ENCODE results near the gene ACMSD.

The ACMSD gene

DNA sequence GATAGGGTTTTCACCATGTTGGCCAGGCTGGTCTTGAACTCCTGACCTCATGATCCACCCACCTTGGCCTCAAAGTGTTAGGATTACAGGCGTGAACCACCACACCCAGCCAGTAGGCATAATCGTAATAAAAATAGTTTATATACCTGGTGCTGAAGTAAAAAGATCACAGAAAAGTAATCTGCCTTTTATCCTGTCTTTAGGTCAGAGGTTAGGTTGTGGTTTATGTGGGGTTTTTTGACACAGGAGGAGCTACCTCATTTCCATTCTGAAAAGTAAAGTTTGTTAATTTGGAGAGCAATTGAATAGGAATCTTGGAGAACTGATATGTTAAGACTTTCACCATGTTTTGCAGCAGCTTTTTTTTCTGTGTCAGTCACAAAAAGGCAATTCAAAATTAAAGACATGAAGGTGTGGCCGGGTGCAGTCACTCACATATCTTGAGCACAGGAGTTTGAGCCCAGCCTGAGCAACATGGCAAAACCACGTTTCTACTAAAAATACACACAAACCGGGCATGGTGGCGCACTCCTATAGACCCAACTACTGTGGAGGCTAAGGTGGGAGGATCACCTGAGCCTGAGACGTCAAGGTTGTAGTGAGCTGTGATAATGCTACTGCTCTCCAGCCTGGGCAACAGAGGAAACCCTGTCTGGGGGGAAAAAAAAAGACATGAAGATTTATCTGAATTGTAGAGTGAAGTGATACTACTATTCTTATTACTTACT is 111.7 kb downstream of the ACMSD start:
- no peak for DNase-seq (ENCODE audit: low read depth in 2 of 2)

DNA sequence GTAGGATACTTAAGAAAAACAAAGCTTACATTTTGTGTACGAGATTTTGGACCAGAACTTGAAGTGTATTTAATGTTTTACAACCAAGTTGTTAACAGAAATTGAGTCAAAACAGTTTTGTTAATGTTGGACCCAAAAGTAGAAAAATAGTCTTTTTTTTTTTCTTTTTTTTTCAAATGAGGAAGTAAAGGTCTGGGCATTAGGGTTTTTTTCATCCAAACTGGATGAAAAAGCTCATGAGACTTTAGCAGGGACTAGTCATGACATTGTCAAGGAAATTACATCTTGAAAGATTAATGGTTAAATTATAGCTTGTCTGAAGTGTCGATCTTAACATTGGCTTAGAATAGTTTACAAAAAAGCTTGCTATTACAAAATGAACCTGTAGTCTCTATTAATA is 112.5 kb downstream of the ACMSD start:
- no peak for DNase-seq (ENCODE audit: low read depth in 2 of 2)
